GM21786 (cell line): Measurements from ENCODE around the gene CEP104.

Experiments used
- ATAC-seq: cut with Tn5 transposase; IDR thresholded peaks from one replicate; pipeline ENCODE4 v1.9.1; 2021; ENCODE audit not compliant: unreplicated experiment

CEP104 gene

GRCh38 chr1:3856923-3857790, at the start of gene CEP104, which contains the start of gene DFFB:
TSS of gene CEP104 (minus strand) at chr1:3857211. CDS start at chr1:3852407, 4,804 bp downstream.
TSS of gene DFFB (plus strand) at chr1:3857476. CDS start at chr1:3857604, 128 bp downstream.
- ATAC-seq = peak; percentile 93

GRCh38 chr1:3906672-3907020, 49.6 kb upstream of the CEP104 start:
- no peak for ATAC-seq

GRCh38 chr1:3905953-3906671, 49.1 kb upstream of the CEP104 start:
- ATAC-seq = no peak

GRCh38 chr1:3905266-3905952, 48.4 kb upstream of the CEP104 start:
- no peak for ATAC-seq

- ATAC-seq = no peak
Measured at GRCh38 chr1:3904843-3905185, 47.8 kb upstream of the CEP104 start.

- no peak for ATAC-seq
Measured at GRCh38 chr1:3904006-3904842, 47.2 kb upstream of the CEP104 start.

GRCh38 chr1:3903141-3904005, 46.4 kb upstream of the CEP104 start:
- no peak for ATAC-seq

- no peak for ATAC-seq
Measured at GRCh38 chr1:3902571-3903091, 45.6 kb upstream of the CEP104 start.

- no peak for ATAC-seq
Measured at GRCh38 chr1:3902111-3902511, 45.1 kb upstream of the CEP104 start.

GRCh38 chr1:3900969-3901529, 44.0 kb upstream of the CEP104 start:
- ATAC-seq = peak; percentile 50

- ATAC-seq = peak; percentile 68
Measured at GRCh38 chr1:3900150-3900968, 43.3 kb upstream of the CEP104 start, which contains the start of gene C1orf174. TSS of gene C1orf174 (minus strand) at chr1:3900272. CDS start at chr1:3900186, 86 bp downstream.

- ATAC-seq = no peak
Measured at GRCh38 chr1:3899754-3900149, 42.7 kb upstream of the CEP104 start.

- no peak for ATAC-seq
Measured at GRCh38 chr1:3898994-3899753, 42.2 kb upstream of the CEP104 start.

- ATAC-seq = no peak
Measured at GRCh38 chr1:3898475-3898735, 41.4 kb upstream of the CEP104 start.

- ATAC-seq = no peak
Measured at GRCh38 chr1:3896396-3897000, 39.5 kb upstream of the CEP104 start.

GRCh38 chr1:3895951-3896325, 38.9 kb upstream of the CEP104 start:
- no peak for ATAC-seq

GRCh38 chr1:3895279-3895950, 38.4 kb upstream of the CEP104 start:
- no peak for ATAC-seq
